NT2/D1 (cell line): ENCODE measurements around the gene MRPL38.

Source experiments
- YY1 ChIP-seq: IDR thresholded peaks from 2 replicates; pipeline ENCODE4 v1.6.1; 2011; ENCODE audit not compliant: insufficient read length, insufficient read depth
- ZNF274 ChIP-seq: IDR thresholded peaks from 2 replicates; pipeline ENCODE4 v1.6.1; 2011; ENCODE audit warnings: mild to moderate bottlenecking, low read depth, low read length

- no peak for TF ChIP-seq ZNF274
- no peak for TF ChIP-seq YY1
Measured at GRCh38 chr17:75876190-75876937, 28.3 kb downstream of the MRPL38 start.
